HFFc6 (cell line): ENCODE measurements around the gene CNGB1. TPM values are rescaled to one million over a fixed set of nuclear protein-coding genes. Genes with fewer than 3 reads are reported as not detected.
"Not testable (repeated sequence)": the region's sequence is repeated elsewhere in the genome, so short reads cannot be mapped to it uniquely, and the experiment has no call there.

Source experiments
- DNase-seq: peaks from one replicate; pipeline ENCODE4 v3.0.0-alpha.2; 2018
- H3K27ac Mint-ChIP-seq: 2 replicates; pipeline ENCODE4 v1.8.0; 2020; ENCODE audit warnings: mild to moderate bottlenecking, mixed read lengths
- H3K27me3 Mint-ChIP-seq: 2 replicates; pipeline ENCODE4 v1.8.0; 2021; ENCODE audit warnings: mild to moderate bottlenecking, moderate library complexity, mixed read lengths; ENCODE audit not compliant: insufficient read depth
- H3K36me3 Mint-ChIP-seq: 2 replicates; pipeline ENCODE4 v1.8.0; 2021; ENCODE audit warnings: low read depth, mixed read lengths
- H3K4me1 Mint-ChIP-seq: 2 replicates; pipeline ENCODE4 v1.8.0; 2020; ENCODE audit warnings: low read depth, mixed read lengths
- H3K4me3 Mint-ChIP-seq: 2 replicates; pipeline ENCODE4 v1.8.0; 2020; ENCODE audit warnings: mild to moderate bottlenecking, moderate library complexity, mixed read lengths
- H3K9me3 Mint-ChIP-seq: 2 replicates; pipeline ENCODE4 v1.8.0; 2020; ENCODE audit warnings: mild to moderate bottlenecking, mixed read lengths
- CTCF ChIP-seq: fragments of 200-600 bp; sonication (generic); IDR thresholded peaks from 2 replicates; pipeline ENCODE4 v1.5.0; 2021; ENCODE audit warnings: antibody characterized with exemption, mild to moderate bottlenecking
- total RNA-seq, 6 experiments: library from RNA; stranded (reverse); fragmentation: NEBNext Ultra II Directional; extraction: Animal tissue kit (Norgen Biotek cat#: 25700); gene quantifications; 2 replicates in 1 of 6; 3 replicates in 5 of 6; pipeline ENCODE4 v1.2.3, GENCODE V29; 2021

The CNGB1 gene
- total RNA-seq, 6 experiments from 2014 or later: 0.02 TPM; not detected in 5

DNA sequence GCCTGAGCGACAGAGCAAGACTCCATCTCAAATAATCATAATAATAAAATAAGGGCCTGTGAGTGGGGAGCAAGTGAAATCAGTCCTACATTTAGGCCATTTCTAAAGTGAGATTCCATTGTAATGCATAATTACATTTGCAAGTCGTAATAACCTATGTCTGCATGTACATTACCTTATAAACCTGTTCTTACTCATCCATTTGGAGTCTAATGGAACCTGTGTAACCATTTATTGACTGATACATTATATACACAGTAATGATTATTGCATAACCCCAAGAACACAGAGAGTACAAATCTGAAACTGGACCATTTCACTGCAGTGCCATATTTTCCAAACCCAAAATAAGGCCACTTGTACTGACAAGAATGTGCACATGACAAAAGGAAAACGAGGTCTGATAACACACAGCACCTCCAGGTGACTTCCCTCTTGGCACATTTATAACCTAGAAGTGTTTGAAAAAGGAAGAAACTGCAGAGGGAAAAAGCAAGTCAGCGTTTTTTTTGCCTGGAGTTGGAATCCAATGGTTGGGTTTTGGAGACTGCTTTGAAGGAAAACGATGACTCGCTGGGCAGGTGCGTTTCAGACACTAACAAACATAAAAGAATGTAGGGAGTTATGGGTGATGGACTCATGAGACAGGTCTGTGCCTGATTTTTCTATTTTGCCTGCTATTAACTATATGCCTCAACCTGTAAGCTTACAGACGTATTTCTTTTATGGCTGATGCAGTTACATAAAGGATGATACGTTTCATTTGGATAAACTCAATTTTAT lies 105.0 kb downstream of the CNGB1 start:
- TF ChIP-seq CTCF: no peak
- H3K4me3 Mint-ChIP-seq: no peak overlapping the region
- no peaks in the 10 kb centered on the region for H3K36me3 Mint-ChIP-seq
- no peak for DNase-seq
- H3K9me3 Mint-ChIP-seq: no peaks in the 10 kb centered on the region
- H3K27ac Mint-ChIP-seq: no peak overlapping the region
- H3K4me1 Mint-ChIP-seq: peaks cover 36% of the 10 kb centered on the region
- no peaks in the 10 kb centered on the region for H3K27me3 Mint-ChIP-seq

GRCh38 chr16:57863434-57864160 lies 107.3 kb downstream of the CNGB1 start:
- Mint-ChIP-seq H3K27me3 (0 out of 2 replicates have a peak, but pooled peaks cover 2% of the 10 kb centered on the region), H3K9me3 (no peaks in the 10 kb centered on the region), H3K36me3 (no peaks in the 10 kb centered on the region), H3K27ac (peak overlapping the region; percentile 5; the same call in 1 of the 2 replicates), H3K4me3 (peak overlapping the region; percentile 55), H3K4me1 (peaks cover 27% of the 10 kb centered on the region)
- DNase-seq: peak; percentile 74
- TF ChIP-seq CTCF: peak; percentile 70; the same call in 1 of the 2 replicates

GRCh38 chr16:57862698-57863433 lies 108.1 kb downstream of the CNGB1 start:
- Mint-ChIP-seq H3K4me1 (peaks cover 27% of the 10 kb centered on the region), H3K4me3 (peak overlapping the region; percentile 55), H3K9me3 (no peaks in the 10 kb centered on the region), H3K27me3 (0 out of 2 replicates have a peak, but pooled peaks cover 2% of the 10 kb centered on the region), H3K36me3 (no peaks in the 10 kb centered on the region), H3K27ac (no peak overlapping the region)
- TF ChIP-seq CTCF: no peak
- DNase-seq: no peak

- H3K36me3 Mint-ChIP-seq: no peaks in the 10 kb centered on the region
- H3K9me3 Mint-ChIP-seq: no peaks in the 10 kb centered on the region
- no peak overlapping the region for H3K4me3 Mint-ChIP-seq
- DNase-seq: peak; percentile 12
- peaks cover 2% of the 10 kb centered on the region; the same call in 1 of the 2 replicates for H3K27me3 Mint-ChIP-seq
- peak; percentile 64 for TF ChIP-seq CTCF
- H3K27ac Mint-ChIP-seq: no peak overlapping the region
- peaks cover 22% of the 10 kb centered on the region for H3K4me1 Mint-ChIP-seq
Observed at GRCh38 chr16:57859331-57859730, 111.6 kb downstream of the CNGB1 start.

- Mint-ChIP-seq H3K9me3 (no peaks in the 10 kb centered on the region), H3K27me3 (peaks cover 2% of the 10 kb centered on the region; the same call in 1 of the 2 replicates), H3K4me3 (no peak overlapping the region), H3K36me3 (no peaks in the 10 kb centered on the region), H3K4me1 (peaks cover 19% of the 10 kb centered on the region), H3K27ac (no peak overlapping the region)
- DNase-seq: no peak
- no peak for TF ChIP-seq CTCF
Observed at GRCh38 chr16:57858635-57859034, 112.3 kb downstream of the CNGB1 start.

DNA sequence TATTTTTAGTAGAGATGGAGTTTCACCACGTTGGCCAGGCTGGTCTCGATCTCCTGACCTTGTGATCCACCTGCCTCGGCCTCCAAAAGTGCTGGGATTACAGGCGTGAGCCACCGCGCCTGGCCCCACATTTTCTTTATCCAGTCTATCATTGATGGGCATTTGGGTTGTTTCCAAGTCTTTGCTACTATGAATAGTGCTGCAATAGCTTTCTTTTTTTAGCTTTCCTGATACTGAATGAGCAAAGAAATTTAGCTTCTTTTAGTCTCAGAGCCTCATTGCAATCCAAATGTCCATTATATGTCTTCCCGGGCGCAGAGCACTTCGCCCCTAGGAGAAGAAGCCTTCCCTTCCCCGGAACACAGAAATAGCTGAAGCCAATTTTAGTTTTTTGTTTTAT lies 112.9 kb downstream of the CNGB1 start:
- not testable (repeated sequence) for H3K27me3 Mint-ChIP-seq, H3K9me3 Mint-ChIP-seq, H3K4me3 Mint-ChIP-seq, H3K36me3 Mint-ChIP-seq, H3K27ac Mint-ChIP-seq, DNase-seq
- peaks cover 12% of the 10 kb centered on the region for H3K4me1 Mint-ChIP-seq
